HCT116 (cell line): ENCODE measurements around the gene BRD4. TPM values are rescaled to one million over a fixed set of nuclear protein-coding genes. Genes with fewer than 3 reads are reported as not detected.
"Not testable (repeated sequence)": the region's sequence is repeated elsewhere in the genome, so short reads cannot be mapped to it uniquely, and the experiment has no call there.

Source experiments
- ATAC-seq: fragments of 200-7000 bp; cut with Tn5 transposase; 2 replicates; pipeline ENCODE4 v1.9.1; 2020; ENCODE audit warnings: mild to moderate bottlenecking, moderate library complexity
- BruUV-seq: library from RNA; stranded (reverse); fragments of 400-500 nt; replicated peaks from 2 replicates; lab custom pipeline; 2021; lab: Mats Ljungman, UMichigan
- CTCF ChIA-PET: fragments of 300-600 bp; sonication (Branson Sonifier 250); formaldehyde crosslinking; loops from one replicate; lab custom pipeline; 2021; ENCODE audit warnings: antibody characterized with exemption; lab: Charles Lee
- POLR2A ChIA-PET: fragments of 300-600, 350-600 bp; sonication (Branson Sonifier 250); formaldehyde crosslinking; loops from one replicate; lab custom pipeline; 2021; ENCODE audit warnings: antibody characterized with exemption; lab: Charles Lee
- RAD21 ChIA-PET, 2 experiments: fragments of 300-600 bp; sonication (Branson Sonifier 250); formaldehyde crosslinking; loops; one replicate each; lab custom pipeline; 2023; ENCODE audit warnings: low total read pairs in 2 of 2; ENCODE audit not compliant: uncharacterized antibody in 2 of 2, unreplicated experiment in 2 of 2, low non-redundant PET in 1 of 2; lab: Charles Lee
- DNase-seq: peaks from one replicate; pipeline ENCODE4 v3.0.0-alpha.2; 2010; ENCODE audit warnings: low read depth, low spot score
- H2AFZ ChIP-seq: fragments of 200-600 bp; shearing (Covaris generic), sonication (generic); 2 replicates; pipeline ENCODE4 v1.6.1; 2017; ENCODE audit warnings: low read depth, mixed run types, mixed read lengths, antibody characterized with exemption, low read length; ENCODE audit not compliant: poor library complexity, severe bottlenecking
- H3K27ac ChIP-seq: 2 replicates; pipeline ENCODE4 v1.5.1; 2012; ENCODE audit warnings: low read depth, low read length
- H3K27me3 ChIP-seq: fragments of 200-600 bp; sonication (generic); 2 replicates; pipeline ENCODE4 v1.6.1; 2016; ENCODE audit warnings: mixed run types, low read length, mixed read lengths; ENCODE audit not compliant: insufficient read depth
- H3K36me3 ChIP-seq, 2 experiments: fragments of 200-500 bp in 1 of 2; fragments of 200-600 bp in 1 of 2; sonication (Bioruptor generic) in 1 of 2; sonication (generic) in 1 of 2; 2 replicates each; pipeline versions ENCODE4 v1.5.1 to v1.6.1; 2014 to 2016; ENCODE audit warnings: low read length in 2 of 2, inconsistent platforms in 1 of 2, mixed read lengths in 1 of 2, mixed run types in 1 of 2; ENCODE audit not compliant: insufficient read depth in 2 of 2, control insufficient read depth in 1 of 2
- H3K4me1 ChIP-seq, 2 experiments: fragments of 200-600 bp in 1 of 2; sonication (generic) in 1 of 2; 2 replicates each; pipeline versions ENCODE4 v1.5.1 to v1.6.1; 2012 to 2017; ENCODE audit warnings: low read length in 2 of 2, inconsistent platforms in 1 of 2, mild to moderate bottlenecking in 1 of 2, mixed read lengths in 1 of 2, mixed run types in 1 of 2, moderate library complexity in 1 of 2; ENCODE audit not compliant: insufficient read depth in 2 of 2, control insufficient read depth in 1 of 2
- H3K4me2 ChIP-seq: fragments of 200-600 bp; sonication (generic); 2 replicates; pipeline ENCODE4 v1.6.1; 2017; ENCODE audit warnings: mixed run types, low read length, mixed read lengths
- H3K4me3 ChIP-seq, 2 experiments: fragments of 200-600 bp in 1 of 2; sonication (generic) in 1 of 2; replicated peaks in 1 of 2; 2 replicates each; pipeline ENCODE4 v1.5.1; 2011 to 2016; ENCODE audit warnings: low read length in 2 of 2, control low read depth in 1 of 2, low read depth in 1 of 2, mild to moderate bottlenecking in 1 of 2, mixed read lengths in 1 of 2, mixed run types in 1 of 2
- H3K79me2 ChIP-seq: fragments of 200-600 bp; sonication (generic); 2 replicates; pipeline ENCODE4 v1.6.1; 2017; ENCODE audit warnings: mild to moderate bottlenecking, mixed run types, low read length, moderate library complexity, mixed read lengths; ENCODE audit not compliant: insufficient read depth
- H3K9ac ChIP-seq: fragments of 200-600 bp; sonication (generic); 2 replicates; pipeline ENCODE4 v1.6.1; 2016; ENCODE audit warnings: low read length, mixed read lengths
- H3K9me2 ChIP-seq: fragments of 200-600 bp; sonication (generic), shearing (Covaris generic); 2 replicates; pipeline ENCODE4 v1.6.1; 2017; ENCODE audit warnings: mixed run types, mild to moderate bottlenecking, moderate library complexity; ENCODE audit not compliant: insufficient read depth
- H3K9me3 ChIP-seq, 2 experiments: fragments of 200-500 bp in 1 of 2; fragments of 200-600 bp in 1 of 2; sonication (Bioruptor generic) in 1 of 2; sonication (generic) in 1 of 2; 2 replicates each; pipeline ENCODE4 v1.6.1; 2014 to 2017; ENCODE audit warnings: low read length in 2 of 2, mixed read lengths in 2 of 2, inconsistent platforms in 1 of 2, low read depth in 1 of 2, mild to moderate bottlenecking in 1 of 2, mixed run types in 1 of 2, moderate library complexity in 1 of 2; ENCODE audit not compliant: control insufficient read depth in 1 of 2, insufficient read depth in 1 of 2
- H4K20me1 ChIP-seq: fragments of 200-600 bp; sonication (generic), shearing (Covaris generic); 2 replicates; pipeline ENCODE4 v1.6.1; 2017; ENCODE audit warnings: mixed run types, mild to moderate bottlenecking, moderate library complexity; ENCODE audit not compliant: insufficient read depth
- CBX3 ChIP-seq: IDR thresholded peaks from 2 replicates; pipeline ENCODE4 v1.6.1; 2012; ENCODE audit warnings: low read depth
- EGR1 ChIP-seq: IDR thresholded peaks from 2 replicates; pipeline ENCODE4 v1.6.1; 2012; ENCODE audit warnings: low read depth
- EZH2 ChIP-seq: fragments of 200-600 bp; sonication (generic); IDR thresholded peaks from 2 replicates; pipeline ENCODE4 v1.6.1; 2017; ENCODE audit warnings: antibody characterized with exemption, mixed run types
- JUND ChIP-seq: IDR thresholded peaks from 2 replicates; pipeline ENCODE4 v1.6.1; 2012
- POLR2A ChIP-seq: IDR thresholded peaks from 2 replicates; pipeline ENCODE4 v1.7.0; 2011; ENCODE audit warnings: borderline replicate concordance; ENCODE audit not compliant: insufficient read depth, insufficient read length; ENCODE audit errors: extremely low read depth
- RAD21 ChIP-seq: IDR thresholded peaks from 2 replicates; pipeline ENCODE4 v1.6.1; 2012; ENCODE audit warnings: low read depth, mild to moderate bottlenecking
- SIN3A ChIP-seq: IDR thresholded peaks from 2 replicates; pipeline ENCODE4 v1.6.1; 2012; ENCODE audit warnings: low read depth
- SP1 ChIP-seq: IDR thresholded peaks from 2 replicates; pipeline ENCODE4 v1.6.1; 2012; ENCODE audit warnings: low read depth
- YY1 ChIP-seq: IDR thresholded peaks from 2 replicates; pipeline ENCODE4 v1.6.1; 2011; ENCODE audit warnings: low read length, low read depth, moderate library complexity, mild to moderate bottlenecking; ENCODE audit not compliant: insufficient replicate concordance; ENCODE audit errors: extremely low read depth
- ZNF274 ChIP-seq: fragments of 200-500 bp; sonication (Bioruptor generic); IDR thresholded peaks from 2 replicates; pipeline ENCODE4 v1.6.1; 2014; ENCODE audit warnings: mild to moderate bottlenecking, low read depth, low read length, inconsistent platforms
- intact Hi-C: fragments of 100-400 bp; cut with micrococcal nuclease; formaldehyde crosslinking; loops from 2 replicates; pipeline ENCODE4 v1.10.0; 2022
- total RNA-seq: library from RNA; stranded (reverse); gene quantifications from one replicate; pipeline ENCODE4 v1.2.1, GENCODE V29; 2021; ENCODE audit not compliant: unreplicated experiment
- TF ChIP-seq, protein P1 (sequence below), 3 experiments: fragments of 200-600 bp in 1 of 3; sonication (generic) in 1 of 3; IDR thresholded peaks in 2 of 3; conservative IDR thresholded peaks in 1 of 3; 2 replicates each; pipeline ENCODE4 v1.5.1; 2012 to 2017; ENCODE audit warnings: low read depth in 2 of 3, low read length in 2 of 3, antibody characterized with exemption in 1 of 3, borderline replicate concordance in 1 of 3, control low read depth in 1 of 3, mild to moderate bottlenecking in 1 of 3, mixed read lengths in 1 of 3, mixed run types in 1 of 3, moderate library complexity in 1 of 3; ENCODE audit not compliant: insufficient read depth in 1 of 3
- TF ChIP-seq, protein P2 (sequence below): IDR thresholded peaks from 2 replicates; pipeline ENCODE4 v1.6.1; 2012
- TF ChIP-seq, protein P3 (sequence below): IDR thresholded peaks from 2 replicates; pipeline ENCODE4 v1.6.1; 2012

Gene BRD4
- total RNA-seq, 1 experiment from 2014 or later: 52.9 TPM

DNA sequence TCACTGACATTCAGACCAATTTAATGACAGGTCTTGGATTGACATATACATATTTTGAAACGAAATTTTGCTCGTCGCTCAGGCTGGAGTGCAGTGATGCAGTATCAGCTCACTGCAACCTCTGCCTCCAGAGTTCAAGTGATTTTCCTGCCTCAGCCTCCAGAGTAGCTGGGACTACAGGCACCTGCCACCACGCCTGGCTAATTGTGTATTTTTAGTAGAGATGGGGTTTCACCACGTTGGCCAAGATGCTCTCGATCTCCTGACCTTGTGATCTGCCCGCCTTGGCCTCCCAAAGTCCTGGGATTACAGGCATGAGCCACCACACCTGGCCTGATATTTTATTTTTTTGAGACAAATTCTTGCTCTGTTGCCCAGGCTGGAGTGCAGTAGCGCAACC, 20.2 kb upstream of the BRD4 start:
- POLR2A ChIA-PET, H3K27ac ChIP-seq, H3K79me2 ChIP-seq, H4K20me1 ChIP-seq, H3K4me1 ChIP-seq, DNase-seq, H3K4me3 ChIP-seq, H2AFZ ChIP-seq, RAD21 ChIA-PET, H3K9me3 ChIP-seq, H3K27me3 ChIP-seq, BruUV-seq, H3K9ac ChIP-seq, intact Hi-C loops, H3K4me2 ChIP-seq, H3K9me2 ChIP-seq: not testable (repeated sequence)
- ATAC-seq: 0 out of 2 replicates have a peak, but pooled peaks have one; percentile 4
- peaks cover 17 to 23% of the 10 kb centered on the region in 2 experiments for H3K36me3 ChIP-seq
- CTCF ChIA-PET: interaction anchor here (0.8 kb wide), 1 partner anchor 90 kb away, joined by 3 read pairs; no protein-coding TSS in a partner anchor

DNA sequence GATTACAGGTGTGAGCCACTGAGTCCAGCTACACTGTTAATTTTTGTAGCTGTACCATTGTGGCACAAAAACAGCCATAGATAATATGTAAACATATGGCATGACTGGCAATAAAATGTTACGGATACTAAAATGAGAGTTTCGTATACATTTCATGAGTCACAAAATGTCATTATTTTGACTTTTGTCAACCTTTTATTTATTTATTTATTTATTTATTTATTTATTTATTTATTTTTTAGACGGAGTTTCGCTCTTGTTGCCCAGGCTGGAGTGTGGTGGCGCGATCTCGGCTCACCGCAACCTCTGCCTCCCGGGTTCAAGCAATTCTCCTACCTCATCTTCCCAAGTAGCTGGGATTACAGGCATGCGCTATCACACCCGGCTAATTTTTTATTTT, 9.0 kb upstream of the BRD4 start:
- H3K4me3 ChIP-seq, H3K27ac ChIP-seq, CTCF ChIA-PET, H3K9ac ChIP-seq, RAD21 ChIA-PET, H3K9me3 ChIP-seq, H2AFZ ChIP-seq, H3K79me2 ChIP-seq, intact Hi-C loops, H3K27me3 ChIP-seq, DNase-seq, H3K36me3 ChIP-seq, H3K4me2 ChIP-seq, BruUV-seq, H3K4me1 ChIP-seq, H3K9me2 ChIP-seq, H4K20me1 ChIP-seq, POLR2A ChIA-PET, ATAC-seq: not testable (repeated sequence)

DNA sequence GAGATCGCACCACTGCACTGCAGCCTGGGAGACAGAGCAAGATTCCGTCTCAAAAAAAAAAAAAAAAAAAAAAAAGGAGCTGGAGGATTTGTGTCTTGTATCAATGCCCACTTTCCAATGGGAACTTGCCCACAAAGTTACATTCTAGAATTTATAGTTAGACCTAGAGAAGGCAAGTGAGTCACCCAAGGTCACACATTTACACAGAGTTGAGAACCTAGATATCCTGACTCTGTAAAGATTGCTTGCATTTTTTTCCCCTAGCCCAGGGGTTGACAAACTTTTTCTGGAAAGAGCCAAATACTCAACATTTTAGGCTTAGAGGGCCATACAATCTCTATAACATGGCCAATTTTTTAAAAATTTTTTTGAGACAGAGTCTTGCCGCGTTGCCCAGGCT, 7.7 kb upstream of the BRD4 start:
- Histone ChIP-seq H2AFZ (no peak overlapping the region), H3K36me3 (no peaks in the 10 kb centered on the region), H3K27me3 (no peaks in the 10 kb centered on the region), H3K9ac (no peak overlapping the region), H3K4me1 (peaks cover 0 to 3% of the 10 kb centered on the region in 2 experiments; a peak in 1 of 4 replicates), H4K20me1 (no peaks in the 10 kb centered on the region), H3K4me3 (no peak overlapping the region), H3K79me2 (no peaks in the 10 kb centered on the region), H3K9me3 (no peaks in the 10 kb centered on the region), H3K4me2 (no peak overlapping the region), H3K9me2 (no peaks in the 10 kb centered on the region), H3K27ac (no peak overlapping the region)
- ATAC-seq (no peak), DNase-seq (no peak)
- ChIA-PET CTCF (no interaction called here), RAD21 (no interaction called here), POLR2A (no interaction called here)
- intact Hi-C loops: no loop called here
- BruUV-seq: no TSS peak
- no peak for TF ChIP-seq EZH2
- TF ChIP-seq, protein P1, sequence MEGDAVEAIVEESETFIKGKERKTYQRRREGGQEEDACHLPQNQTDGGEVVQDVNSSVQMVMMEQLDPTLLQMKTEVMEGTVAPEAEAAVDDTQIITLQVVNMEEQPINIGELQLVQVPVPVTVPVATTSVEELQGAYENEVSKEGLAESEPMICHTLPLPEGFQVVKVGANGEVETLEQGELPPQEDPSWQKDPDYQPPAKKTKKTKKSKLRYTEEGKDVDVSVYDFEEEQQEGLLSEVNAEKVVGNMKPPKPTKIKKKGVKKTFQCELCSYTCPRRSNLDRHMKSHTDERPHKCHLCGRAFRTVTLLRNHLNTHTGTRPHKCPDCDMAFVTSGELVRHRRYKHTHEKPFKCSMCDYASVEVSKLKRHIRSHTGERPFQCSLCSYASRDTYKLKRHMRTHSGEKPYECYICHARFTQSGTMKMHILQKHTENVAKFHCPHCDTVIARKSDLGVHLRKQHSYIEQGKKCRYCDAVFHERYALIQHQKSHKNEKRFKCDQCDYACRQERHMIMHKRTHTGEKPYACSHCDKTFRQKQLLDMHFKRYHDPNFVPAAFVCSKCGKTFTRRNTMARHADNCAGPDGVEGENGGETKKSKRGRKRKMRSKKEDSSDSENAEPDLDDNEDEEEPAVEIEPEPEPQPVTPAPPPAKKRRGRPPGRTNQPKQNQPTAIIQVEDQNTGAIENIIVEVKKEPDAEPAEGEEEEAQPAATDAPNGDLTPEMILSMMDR (IDR thresholded peaks at IDR 0.05 in 2 of 3, conservative IDR thresholded peaks at IDR 0.05 in 1 of 3; ENCODE audit: borderline replicate concordance in 1 of 3, insufficient read depth in 1 of 3, low read depth in 2 of 3, low read length in 2 of 3): no peak
- TF ChIP-seq YY1: no peak
- TF ChIP-seq SIN3A: no peak
- TF ChIP-seq, protein P2, sequence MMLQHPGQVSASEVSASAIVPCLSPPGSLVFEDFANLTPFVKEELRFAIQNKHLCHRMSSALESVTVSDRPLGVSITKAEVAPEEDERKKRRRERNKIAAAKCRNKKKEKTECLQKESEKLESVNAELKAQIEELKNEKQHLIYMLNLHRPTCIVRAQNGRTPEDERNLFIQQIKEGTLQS: no peak
- TF ChIP-seq RAD21: no peak
- TF ChIP-seq SP1: no peak
- no peak for TF ChIP-seq POLR2A
- TF ChIP-seq, protein P3, sequence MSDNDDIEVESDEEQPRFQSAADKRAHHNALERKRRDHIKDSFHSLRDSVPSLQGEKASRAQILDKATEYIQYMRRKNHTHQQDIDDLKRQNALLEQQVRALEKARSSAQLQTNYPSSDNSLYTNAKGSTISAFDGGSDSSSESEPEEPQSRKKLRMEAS: no peak
- TF ChIP-seq CBX3: no peak
- TF ChIP-seq ZNF274: no peak
- no peak for TF ChIP-seq EGR1
- no peak for TF ChIP-seq JUND
